Activated naive CD4-positive, alpha-beta T cell treated with anti-CD3 and anti-CD28 coated beads for 36 hours (primary cell): ENCODE results near the gene TMBIM6. TPM values are rescaled to one million over a fixed set of nuclear protein-coding genes. Genes with fewer than 3 reads are reported as not detected.

ENCODE experiments used
- CTCF ChIA-PET: fragments of 350-600 bp; sonication (Branson Sonifier 250); formaldehyde crosslinking; loops from one replicate; lab custom pipeline; 2021; ENCODE audit warnings: antibody characterized with exemption; lab: Charles Lee
- DNase-seq: peaks from one replicate; pipeline ENCODE4 v3.0.0-alpha.2; 2020
- H3K27ac Mint-ChIP-seq: one replicate; pipeline ENCODE4 v1.8.0; 2021; ENCODE audit warnings: mild to moderate bottlenecking, mixed read lengths
- H3K27me3 Mint-ChIP-seq: one replicate; pipeline ENCODE4 v1.8.0; 2021; ENCODE audit warnings: low read depth, mixed read lengths
- H3K36me3 Mint-ChIP-seq: one replicate; pipeline ENCODE4 v1.8.0; 2021; ENCODE audit warnings: low read depth, mixed read lengths
- H3K4me1 Mint-ChIP-seq: one replicate; pipeline ENCODE4 v1.8.0; 2021; ENCODE audit warnings: low read depth, mixed read lengths
- H3K4me3 Mint-ChIP-seq: one replicate; pipeline ENCODE4 v1.8.0; 2021; ENCODE audit warnings: mild to moderate bottlenecking, moderate library complexity, mixed read lengths
- H3K9me3 Mint-ChIP-seq: one replicate; pipeline ENCODE4 v1.8.0; 2021; ENCODE audit warnings: mixed read lengths
- intact Hi-C: fragments of 100-400 bp; cut with micrococcal nuclease; formaldehyde crosslinking; loops from one replicate; pipeline ENCODE4 v1.15.1; 2023
- total RNA-seq, 2 experiments: library from RNA; stranded (reverse); gene quantifications; one replicate each; pipeline ENCODE4 v1.2.3, GENCODE V29; 2021

TMBIM6 gene
- total RNA-seq, 2 experiments from 2014 or later = 466 to 498 TPM

GRCh38 chr12:49803693-49804450 lies 62.5 kb downstream of the TMBIM6 start:
- Mint-ChIP-seq H3K4me1 (no peaks in the 10 kb centered on the region), H3K27me3 (no peaks in the 10 kb centered on the region), H3K36me3 (no peaks in the 10 kb centered on the region), H3K4me3 (no peak overlapping the region), H3K9me3 (no peaks in the 10 kb centered on the region), H3K27ac (no peak overlapping the region)
- CTCF ChIA-PET = interaction anchor here (0.7 to 1.7 kb wide), 2 partner anchors 36 to 251 kb away, joined by 3 read pairs; no protein-coding TSS in a partner anchor
- DNase-seq = no peak
- intact Hi-C loops = no loop called here

GRCh38 chr12:49804821-49805220 lies 63.5 kb downstream of the TMBIM6 start:
- DNase-seq = no peak
- no peaks in the 10 kb centered on the region for H3K36me3 Mint-ChIP-seq
- CTCF ChIA-PET = no interaction called here
- no peaks in the 10 kb centered on the region for H3K4me1 Mint-ChIP-seq
- H3K4me3 Mint-ChIP-seq = no peak overlapping the region
- intact Hi-C loops = no loop called here
- no peak overlapping the region for H3K27ac Mint-ChIP-seq
- no peaks in the 10 kb centered on the region for H3K9me3 Mint-ChIP-seq
- H3K27me3 Mint-ChIP-seq = no peaks in the 10 kb centered on the region

GRCh38 chr12:49805409-49805808 lies 64.1 kb downstream of the TMBIM6 start:
- intact Hi-C loops = no loop called here
- no peaks in the 10 kb centered on the region for H3K27me3 Mint-ChIP-seq
- H3K4me3 Mint-ChIP-seq = no peak overlapping the region
- CTCF ChIA-PET = interaction anchor here (0.6 kb wide), 1 partner anchor 1014 kb away, joined by 3 read pairs; no protein-coding TSS in a partner anchor
- no peak for DNase-seq
- H3K9me3 Mint-ChIP-seq = no peaks in the 10 kb centered on the region
- H3K27ac Mint-ChIP-seq = no peak overlapping the region
- H3K4me1 Mint-ChIP-seq = no peaks in the 10 kb centered on the region
- H3K36me3 Mint-ChIP-seq = no peaks in the 10 kb centered on the region

- H3K4me1 Mint-ChIP-seq = no peaks in the 10 kb centered on the region
- no peaks in the 10 kb centered on the region for H3K27me3 Mint-ChIP-seq
- H3K4me3 Mint-ChIP-seq = no peak overlapping the region
- intact Hi-C loops = no loop called here
- no peaks in the 10 kb centered on the region for H3K36me3 Mint-ChIP-seq
- no peaks in the 10 kb centered on the region for H3K9me3 Mint-ChIP-seq
- CTCF ChIA-PET = no interaction called here
- no peak for DNase-seq
- H3K27ac Mint-ChIP-seq = no peak overlapping the region
Measured at GRCh38 chr12:49806321-49806813, 65.0 kb downstream of the TMBIM6 start.

GRCh38 chr12:49806877-49807276 lies 65.5 kb downstream of the TMBIM6 start:
- peaks cover under 1% of the 10 kb centered on the region for H3K4me1 Mint-ChIP-seq
- no peak overlapping the region for H3K27ac Mint-ChIP-seq
- no peaks in the 10 kb centered on the region for H3K9me3 Mint-ChIP-seq
- H3K36me3 Mint-ChIP-seq = no peaks in the 10 kb centered on the region
- no peak for DNase-seq
- CTCF ChIA-PET = no interaction called here
- no peak overlapping the region for H3K4me3 Mint-ChIP-seq
- intact Hi-C loops = no loop called here
- no peaks in the 10 kb centered on the region for H3K27me3 Mint-ChIP-seq

- Mint-ChIP-seq H3K36me3 (no peaks in the 10 kb centered on the region), H3K9me3 (no peaks in the 10 kb centered on the region), H3K27ac (no peak overlapping the region), H3K27me3 (no peaks in the 10 kb centered on the region), H3K4me1 (peaks cover 4% of the 10 kb centered on the region), H3K4me3 (no peak overlapping the region)
- CTCF ChIA-PET = no interaction called here
- intact Hi-C loops = no loop called here
- DNase-seq = no peak
Measured at GRCh38 chr12:49807991-49808580, 66.7 kb downstream of the TMBIM6 start.

GRCh38 chr12:49808686-49809380 lies 67.5 kb downstream of the TMBIM6 start:
- Mint-ChIP-seq H3K4me3 (no peak overlapping the region), H3K4me1 (peaks cover 4% of the 10 kb centered on the region), H3K27ac (no peak overlapping the region), H3K36me3 (no peaks in the 10 kb centered on the region), H3K27me3 (no peaks in the 10 kb centered on the region), H3K9me3 (no peaks in the 10 kb centered on the region)
- no peak for DNase-seq
- intact Hi-C loops = no loop called here
- CTCF ChIA-PET = interaction anchor here (0.6 to 1.4 kb wide), 2 partner anchors 31 to 360 kb away, joined by 3 to 6 read pairs; no protein-coding TSS in a partner anchor

GRCh38 chr12:49809381-49809905 lies 68.1 kb downstream of the TMBIM6 start:
- H3K36me3 Mint-ChIP-seq = no peaks in the 10 kb centered on the region
- CTCF ChIA-PET = interaction anchor here (1.4 kb wide), 1 partner anchor 31 kb away, joined by 3 read pairs; no protein-coding TSS in a partner anchor
- H3K4me1 Mint-ChIP-seq = peaks cover 4% of the 10 kb centered on the region
- H3K27me3 Mint-ChIP-seq = no peaks in the 10 kb centered on the region
- H3K27ac Mint-ChIP-seq = no peak overlapping the region
- intact Hi-C loops = no loop called here
- H3K4me3 Mint-ChIP-seq = no peak overlapping the region
- no peaks in the 10 kb centered on the region for H3K9me3 Mint-ChIP-seq
- no peak for DNase-seq

- H3K9me3 Mint-ChIP-seq = no peaks in the 10 kb centered on the region
- intact Hi-C loops = no loop called here
- no peak overlapping the region for H3K4me3 Mint-ChIP-seq
- H3K27me3 Mint-ChIP-seq = no peaks in the 10 kb centered on the region
- H3K36me3 Mint-ChIP-seq = no peaks in the 10 kb centered on the region
- CTCF ChIA-PET = interaction anchor here (0.8 to 1.4 kb wide), 2 partner anchors 30 to 32 kb away, joined by 3 read pairs; no protein-coding TSS in a partner anchor
- DNase-seq = no peak
- H3K4me1 Mint-ChIP-seq = peaks cover 4% of the 10 kb centered on the region
- H3K27ac Mint-ChIP-seq = no peak overlapping the region
Measured at GRCh38 chr12:49809906-49810389, 68.6 kb downstream of the TMBIM6 start.

GRCh38 chr12:49811136-49811535 lies 69.8 kb downstream of the TMBIM6 start:
- Mint-ChIP-seq H3K27me3 (no peaks in the 10 kb centered on the region), H3K27ac (no peak overlapping the region), H3K4me1 (peaks cover 4% of the 10 kb centered on the region), H3K36me3 (peaks cover 1% of the 10 kb centered on the region), H3K9me3 (no peaks in the 10 kb centered on the region), H3K4me3 (no peak overlapping the region)
- DNase-seq = no peak
- CTCF ChIA-PET = interaction anchor here (0.6 to 1.4 kb wide), 6 partner anchors 28 to 533 kb away, joined by 3 read pairs; no protein-coding TSS in a partner anchor
- intact Hi-C loops = no loop called here

GRCh38 chr12:49811961-49812401 lies 70.6 kb downstream of the TMBIM6 start:
- intact Hi-C loops = no loop called here
- CTCF ChIA-PET = interaction anchor here (0.5 to 1.1 kb wide), 3 partner anchors 26 to 159 kb away, joined by 3 to 4 read pairs (median 3); no protein-coding TSS in a partner anchor

GRCh38 chr12:49813131-49813530 lies 71.8 kb downstream of the TMBIM6 start:
- Mint-ChIP-seq H3K4me3 (no peak overlapping the region), H3K9me3 (no peaks in the 10 kb centered on the region), H3K27ac (no peak overlapping the region), H3K4me1 (peaks cover 4% of the 10 kb centered on the region), H3K27me3 (no peaks in the 10 kb centered on the region), H3K36me3 (peaks cover 1% of the 10 kb centered on the region)
- CTCF ChIA-PET = no interaction called here
- intact Hi-C loops = no loop called here
- DNase-seq = no peak

More at GRCh38 chr12:49811961-49812401, 70.6 kb downstream of the TMBIM6 start:
- Mint-ChIP-seq H3K27me3 (no peaks in the 10 kb centered on the region), H3K27ac (no peak overlapping the region), H3K4me3 (no peak overlapping the region), H3K9me3 (no peaks in the 10 kb centered on the region), H3K36me3 (peaks cover 1% of the 10 kb centered on the region), H3K4me1 (peaks cover 4% of the 10 kb centered on the region)
- no peak for DNase-seq
